ENCODE results near the gene PRR19. TPM values are rescaled to one million over a fixed set of nuclear protein-coding genes. Genes with fewer than 3 reads are reported as not detected.

PRR19 gene
- total RNA-seq, 1 experiment from 2014 or later: 3.2 TPM

GRCh38 chr19:42279155-42279901 lies 22.6 kb upstream of the PRR19 start:
- peak overlapping the region; percentile 7 for H3K4me2 ChIP-seq (ENCODE audit: insufficient read depth, insufficient read length, low read length)
- no peaks in the 10 kb centered on the region for H3K9me3 ChIP-seq (ENCODE audit: control insufficient read depth, low read depth, low read length)
- no peaks in the 10 kb centered on the region; a peak in 2 of 5 replicates for H3K9me3 Mint-ChIP-seq
- peaks cover 8% of the 10 kb centered on the region; the same call in 1 of the 2 replicates for H3K4me1 ChIP-seq (ENCODE audit: insufficient read depth, low read length)
- no peak for TF ChIP-seq CTCF (conservative IDR thresholded peaks at IDR 0.05)
- H4K5ac ChIP-seq (ENCODE audit: insufficient read length, low read depth, low read length): no peak overlapping the region
- no peak overlapping the region for H4K8ac ChIP-seq (replicated peaks; ENCODE audit: insufficient read length, low read depth, low read length)
- no peak overlapping the region for H3K18ac ChIP-seq (ENCODE audit: insufficient read length, low read depth, low read length)
- peak overlapping the region; percentile 66 to 88 for H3K4me3 Mint-ChIP-seq
- no peak overlapping the region for H3K56ac ChIP-seq (ENCODE audit: insufficient read length, low read depth, low read length)
- no peak overlapping the region for H3K23ac ChIP-seq (ENCODE audit: insufficient read length, low read depth, low read length)
- H4K20me1 ChIP-seq (ENCODE audit: control insufficient read depth, insufficient read depth, insufficient read length): peaks cover 3% of the 10 kb centered on the region
- H3K14ac ChIP-seq (ENCODE audit: insufficient read depth, low read length): no peak overlapping the region
- H3K36me3 Mint-ChIP-seq (ENCODE audit: insufficient read depth in 1 of 3, low read depth in 3 of 3): peaks cover 0 to 10% (median 7%) of the 10 kb centered on the region in 3 experiments; a peak in 5 of 7 replicates
- H3K79me1 ChIP-seq (ENCODE audit: insufficient read depth, low read depth, low read length, poor library complexity, severe bottlenecking): no peaks in the 10 kb centered on the region
- no peaks in the 10 kb centered on the region for H3K79me2 ChIP-seq (ENCODE audit: insufficient read depth, low read length)
- H2BK120ac ChIP-seq (ENCODE audit: low read depth, low read length, poor library complexity, severe bottlenecking): no peak overlapping the region
- H3T11ph ChIP-seq (ENCODE audit: low read length): no peak overlapping the region
- no peaks in the 10 kb centered on the region for H3K27me3 Mint-ChIP-seq (ENCODE audit: low read depth)
- H3K27me3 ChIP-seq (ENCODE audit: insufficient read depth, low read length): no peaks in the 10 kb centered on the region
- no peak overlapping the region for H3K9ac ChIP-seq (ENCODE audit: extremely low read depth, insufficient read length, low read length)
- H3K27ac Mint-ChIP-seq: peak overlapping the region; percentile 49 to 91 (median 82); a peak in 6 of 7 replicates
- H2AK5ac ChIP-seq (ENCODE audit: insufficient read length, low read length): no peak overlapping the region
- no peak overlapping the region for H2AFZ ChIP-seq (ENCODE audit: low read length)
- no CpG with 5 or more reads among the region's 6 CpGs for WGBS (ENCODE audit: extremely low coverage, insufficient read length, low lambda C conversion rate)
- H3K4ac ChIP-seq (ENCODE audit: low read depth, low read length): no peak overlapping the region
- no peak overlapping the region for H2BK5ac ChIP-seq (ENCODE audit: insufficient read length, low read length)
- DNase-seq: peak; percentile 50
- no peak overlapping the region for H2BK15ac ChIP-seq (ENCODE audit: low read depth, low read length)
- peaks cover 27 to 31% of the 10 kb centered on the region in 2 experiments for H3K4me1 Mint-ChIP-seq
- no peak overlapping the region for H2BK20ac ChIP-seq (ENCODE audit: low read depth, low read length, poor library complexity, severe bottlenecking)
- peaks cover 11% of the 10 kb centered on the region for H3K23me2 ChIP-seq (ENCODE audit: insufficient read length, low read depth, low read length, poor library complexity, severe bottlenecking)
- no peak overlapping the region for H3K27ac ChIP-seq (ENCODE audit: insufficient read length, low read depth, low read length)
- no peak overlapping the region for H4K91ac ChIP-seq (ENCODE audit: insufficient read length, low read depth, low read length)
- no peak overlapping the region for H2BK12ac ChIP-seq (ENCODE audit: insufficient read length, low read depth, low read length)
